Testis (tissue), 3 donors: ENCODE data around the gene PRKAG2. TPM values are rescaled to one million over a fixed set of nuclear protein-coding genes. Genes with fewer than 3 reads are reported as not detected.

Source experiments
- DNase-seq: peaks from one replicate; pipeline ENCODE4 v3.0.0-alpha.2; 2019
- H3K27ac ChIP-seq, 2 donors: fragments of 200-600 bp; sonication (generic); one replicate each; pipeline ENCODE4 v1.5.1; 2019
- H3K27me3 ChIP-seq: fragments of 200-600 bp; sonication (generic); one replicate; pipeline ENCODE4 v1.5.1; 2019
- H3K36me3 ChIP-seq: fragments of 200-600 bp; sonication (generic); one replicate; pipeline ENCODE4 v1.5.1; 2017; ENCODE audit warnings: low read depth; ENCODE audit errors: missing control alignments
- H3K4me1 ChIP-seq: fragments of 200-600 bp; sonication (generic); one replicate; pipeline ENCODE4 v1.5.1; 2019
- H3K4me3 ChIP-seq, 2 donors: fragments of 200-600 bp; sonication (generic); one replicate each; pipeline ENCODE4 v1.5.1; 2017 to 2019
- H3K9me3 ChIP-seq: fragments of 200-600 bp; sonication (generic); one replicate; pipeline ENCODE4 v1.5.1; 2017
- POLR2A ChIP-seq: fragments of 450-650 bp; IDR thresholded peaks from one replicate; pipeline ENCODE4 v1.6.1; 2017; ENCODE audit warnings: antibody characterized with exemption, mild to moderate bottlenecking, moderate library complexity
- WGBS, 2 donors: methylation state at CpG; one replicate each; pipeline ENCODE4 v1.1.5; 2018; 5-methylcytosine and 5-hydroxymethylcytosine counted together
- intact Hi-C: fragments of 100-400 bp; cut with DNase I; formaldehyde crosslinking; loops from one replicate; pipeline ENCODE4 v1.15.1; 2023; ENCODE audit warnings: low total_unique reads
- polyA plus RNA-seq: library from polyadenylated mRNA; stranded (reverse); fragments of 350-450 nt; fragmentation: Illumina TruSeq; extraction: RNeasy Lipid Tissue Mini Kit (QIAGEN cat#74804); gene quantifications from one replicate; pipeline ENCODE4 v1.2.3, GENCODE V29; 2014; ENCODE audit warnings: low read depth, low replicate concordance; ENCODE audit not compliant: insufficient read depth
- total RNA-seq, 2 donors: library from RNA; depleted of rRNA; stranded (reverse); fragments of >200 nt; gene quantifications; one replicate each; pipeline ENCODE4 v1.2.3, GENCODE V29; 2016
- TF ChIP-seq, protein P1 (sequence below), 3 experiments: fragments of 450-650 bp in 2 of 3; fragments of 200-600 bp in 1 of 3; sonication (generic) in 1 of 3; IDR thresholded peaks; one replicate each; pipeline ENCODE4 v1.5.1; 2016 to 2019; ENCODE audit warnings: antibody characterized with exemption in 3 of 3, mild to moderate bottlenecking in 2 of 3, moderate library complexity in 1 of 3

Gene PRKAG2
- total and polyA plus RNA-seq, 3 donors from 2014 or later, result 27.9 to 28.7 (median 28.6) TPM

DNA sequence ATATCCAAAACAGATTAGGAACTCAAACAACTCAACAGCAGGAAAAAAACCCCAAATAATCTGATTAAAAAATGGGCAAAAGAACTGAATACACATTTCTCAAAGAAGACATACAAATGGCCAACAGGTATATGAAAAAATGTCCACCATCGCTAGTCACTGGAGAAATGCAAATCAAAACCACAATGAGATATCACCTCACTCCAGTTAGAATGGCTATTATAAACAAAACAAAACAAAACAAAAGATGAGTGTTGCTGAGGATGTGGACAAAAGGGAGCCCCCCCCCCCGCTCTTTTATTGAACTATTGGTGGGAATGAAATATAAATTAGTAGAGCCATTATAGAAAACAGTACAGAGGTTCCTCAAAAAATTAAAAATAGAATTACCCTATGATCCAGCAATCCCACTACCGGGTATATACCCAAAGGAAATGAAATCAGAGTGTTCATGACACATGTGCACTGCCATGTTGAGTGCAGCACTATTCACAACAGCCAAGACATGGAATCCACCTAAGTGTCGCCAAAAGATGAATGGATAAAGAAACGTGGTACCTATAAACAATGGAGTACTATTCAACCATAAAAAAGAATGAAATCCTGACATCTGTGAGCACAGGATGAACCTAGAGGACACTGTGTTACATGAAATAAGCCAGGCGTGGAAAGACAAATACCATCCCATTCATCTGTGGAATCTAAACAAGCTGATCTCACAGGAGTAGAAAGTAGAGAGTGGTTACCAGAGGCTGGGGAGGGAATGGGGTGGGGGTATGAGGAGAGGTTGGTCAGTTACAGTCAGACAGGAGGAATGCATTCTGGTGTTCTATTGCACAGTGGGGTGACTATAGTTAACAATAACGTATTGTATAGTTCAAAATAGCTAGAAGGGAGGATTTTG lies 279.1 kb downstream of the PRKAG2 start:
- intact Hi-C loops, result no loop called here
- TF ChIP-seq POLR2A, result no peak
- TF ChIP-seq, protein P1, sequence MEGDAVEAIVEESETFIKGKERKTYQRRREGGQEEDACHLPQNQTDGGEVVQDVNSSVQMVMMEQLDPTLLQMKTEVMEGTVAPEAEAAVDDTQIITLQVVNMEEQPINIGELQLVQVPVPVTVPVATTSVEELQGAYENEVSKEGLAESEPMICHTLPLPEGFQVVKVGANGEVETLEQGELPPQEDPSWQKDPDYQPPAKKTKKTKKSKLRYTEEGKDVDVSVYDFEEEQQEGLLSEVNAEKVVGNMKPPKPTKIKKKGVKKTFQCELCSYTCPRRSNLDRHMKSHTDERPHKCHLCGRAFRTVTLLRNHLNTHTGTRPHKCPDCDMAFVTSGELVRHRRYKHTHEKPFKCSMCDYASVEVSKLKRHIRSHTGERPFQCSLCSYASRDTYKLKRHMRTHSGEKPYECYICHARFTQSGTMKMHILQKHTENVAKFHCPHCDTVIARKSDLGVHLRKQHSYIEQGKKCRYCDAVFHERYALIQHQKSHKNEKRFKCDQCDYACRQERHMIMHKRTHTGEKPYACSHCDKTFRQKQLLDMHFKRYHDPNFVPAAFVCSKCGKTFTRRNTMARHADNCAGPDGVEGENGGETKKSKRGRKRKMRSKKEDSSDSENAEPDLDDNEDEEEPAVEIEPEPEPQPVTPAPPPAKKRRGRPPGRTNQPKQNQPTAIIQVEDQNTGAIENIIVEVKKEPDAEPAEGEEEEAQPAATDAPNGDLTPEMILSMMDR (IDR thresholded peaks at IDR 0.05), result no peak
- peaks cover 4% of the 10 kb centered on the region for H3K4me1 ChIP-seq
- 93 to 94% methylated on average over 7 of the region's 7 CpGs for WGBS, 2 donors
- no peaks in the 10 kb centered on the region for H3K27me3 ChIP-seq
- no peaks in the 10 kb centered on the region for H3K9me3 ChIP-seq
- no peak overlapping the region for H3K4me3 ChIP-seq
- DNase-seq, result no peak
- H3K36me3 ChIP-seq, result no peaks in the 10 kb centered on the region
- no peak overlapping the region for H3K27ac ChIP-seq

DNA sequence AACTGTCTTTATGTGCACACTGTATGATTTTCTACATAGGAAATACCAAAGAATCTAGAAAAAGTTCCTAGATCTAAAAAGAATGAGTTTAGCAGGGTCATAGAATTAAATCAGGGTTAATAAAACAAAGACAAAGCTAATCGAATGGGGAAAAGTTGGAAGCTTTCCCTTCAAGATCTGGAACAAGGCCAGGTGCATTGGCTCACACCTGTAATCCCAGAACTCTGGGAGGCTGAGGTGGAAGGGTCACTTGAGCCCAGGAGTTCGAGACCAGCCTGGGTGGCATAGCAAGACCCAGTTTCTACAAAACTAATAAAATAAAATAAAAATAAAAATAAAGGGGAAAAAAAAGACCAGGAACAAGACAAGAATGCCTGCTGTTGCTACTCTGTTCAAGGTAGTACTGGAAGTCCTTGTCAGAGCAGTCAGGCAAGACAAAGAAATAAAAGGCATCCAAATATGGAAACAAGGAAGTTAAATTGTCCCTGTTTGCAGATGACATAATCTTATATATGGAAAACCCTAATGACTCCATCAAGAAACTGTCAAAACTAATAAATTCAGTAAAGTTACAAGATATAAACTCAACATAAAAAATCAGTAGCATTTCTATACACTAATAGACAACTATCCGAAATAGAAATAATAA lies 281.1 kb downstream of the PRKAG2 start:
- intact Hi-C loops, result no loop called here
- 81 to 82% methylated on average over 3 of the region's 3 CpGs for WGBS, 2 donors
- DNase-seq, result no peak
- no peak for TF ChIP-seq POLR2A
- TF ChIP-seq, protein P1 (IDR thresholded peaks at IDR 0.05), result no peak
- no peak overlapping the region for H3K4me3 ChIP-seq
- peaks cover 4% of the 10 kb centered on the region for H3K4me1 ChIP-seq
- H3K27ac ChIP-seq, result no peak overlapping the region
- H3K9me3 ChIP-seq, result no peaks in the 10 kb centered on the region
- H3K36me3 ChIP-seq, result no peaks in the 10 kb centered on the region
- no peaks in the 10 kb centered on the region for H3K27me3 ChIP-seq

DNA sequence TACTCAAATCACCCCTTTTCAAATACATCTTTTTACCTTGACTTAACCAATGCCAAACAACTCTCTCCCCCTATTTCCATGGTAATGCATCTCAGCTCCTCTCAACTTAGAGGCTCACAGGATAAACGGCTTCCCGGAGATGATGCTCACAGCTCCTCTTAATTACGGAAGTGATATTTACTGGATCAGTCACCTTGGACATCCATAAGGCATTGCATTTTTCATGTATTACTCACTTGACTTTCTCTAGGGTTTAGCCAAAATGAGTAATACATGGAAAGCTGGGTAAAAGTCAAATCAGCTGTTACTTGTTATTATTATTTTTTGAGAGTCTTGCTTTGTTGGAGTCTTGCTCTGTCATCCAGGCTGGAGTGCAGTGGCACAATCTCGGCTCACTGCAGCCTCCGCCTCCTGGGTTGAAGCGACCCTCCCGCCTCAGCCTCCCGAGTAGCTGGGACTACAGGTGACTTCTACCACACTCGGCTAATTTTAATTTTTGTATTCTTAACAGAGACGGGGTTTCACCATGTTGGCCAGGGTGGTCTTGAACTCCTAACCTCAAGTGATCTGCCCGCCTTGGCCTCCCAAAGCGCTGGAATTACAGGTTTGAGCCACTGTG lies 283.9 kb downstream of the PRKAG2 start:
- TF ChIP-seq, protein P1 (IDR thresholded peaks at IDR 0.05), result no peak
- no peaks in the 10 kb centered on the region for H3K36me3 ChIP-seq
- no peaks in the 10 kb centered on the region for H3K27me3 ChIP-seq
- no peak overlapping the region for H3K27ac ChIP-seq
- H3K4me1 ChIP-seq, result no peaks in the 10 kb centered on the region
- no peak overlapping the region for H3K4me3 ChIP-seq
- H3K9me3 ChIP-seq, result no peaks in the 10 kb centered on the region
- intact Hi-C loops, result no loop called here
- DNase-seq, result no peak
- 93 to 94% methylated on average over 12 of the region's 12 CpGs for WGBS, 2 donors

DNA sequence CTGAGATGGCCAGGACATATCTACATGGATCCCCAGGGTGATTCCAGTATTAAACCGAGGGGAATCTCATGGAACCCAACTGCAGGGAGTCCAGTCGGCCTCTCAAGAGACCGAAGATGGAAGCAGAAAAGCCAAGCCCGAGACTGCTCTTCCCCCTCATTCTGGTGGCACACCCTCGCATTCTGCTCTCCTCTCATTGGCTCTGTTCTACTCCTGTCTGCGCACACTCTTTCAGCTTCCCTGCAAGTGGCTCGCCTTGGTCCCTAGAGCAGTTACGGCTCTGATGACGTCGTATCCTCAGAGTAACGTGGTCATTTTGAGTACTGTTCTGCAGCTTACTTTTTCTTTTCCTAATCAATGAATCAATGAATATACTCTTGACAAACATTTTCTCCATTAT lies 284.6 kb downstream of the PRKAG2 start:
- no peaks in the 10 kb centered on the region for H3K4me1 ChIP-seq

More for the DNA sequence above, 284.6 kb downstream of the PRKAG2 start:
- H3K27me3 ChIP-seq, result no peaks in the 10 kb centered on the region
- intact Hi-C loops, result no loop called here
- TF ChIP-seq, protein P1 (IDR thresholded peaks at IDR 0.05), result no peak
- TF ChIP-seq POLR2A, result no peak
- 92 to 97% methylated on average over 11 of the region's 11 CpGs for WGBS, 2 donors
- H3K27ac ChIP-seq, result no peak overlapping the region
- no peak overlapping the region for H3K4me3 ChIP-seq
- no peaks in the 10 kb centered on the region for H3K9me3 ChIP-seq
- DNase-seq, result no peak
- no peaks in the 10 kb centered on the region for H3K36me3 ChIP-seq
